NCI-H2227 (cell line): Measurements from ENCODE around the gene SPAG8.

Source experiments
- DNase-seq: peaks from one replicate; lab custom pipeline; 2025; ENCODE audit not compliant: unreplicated experiment; lab: John Stamatoyannopoulos, UW

Gene SPAG8

DNA sequence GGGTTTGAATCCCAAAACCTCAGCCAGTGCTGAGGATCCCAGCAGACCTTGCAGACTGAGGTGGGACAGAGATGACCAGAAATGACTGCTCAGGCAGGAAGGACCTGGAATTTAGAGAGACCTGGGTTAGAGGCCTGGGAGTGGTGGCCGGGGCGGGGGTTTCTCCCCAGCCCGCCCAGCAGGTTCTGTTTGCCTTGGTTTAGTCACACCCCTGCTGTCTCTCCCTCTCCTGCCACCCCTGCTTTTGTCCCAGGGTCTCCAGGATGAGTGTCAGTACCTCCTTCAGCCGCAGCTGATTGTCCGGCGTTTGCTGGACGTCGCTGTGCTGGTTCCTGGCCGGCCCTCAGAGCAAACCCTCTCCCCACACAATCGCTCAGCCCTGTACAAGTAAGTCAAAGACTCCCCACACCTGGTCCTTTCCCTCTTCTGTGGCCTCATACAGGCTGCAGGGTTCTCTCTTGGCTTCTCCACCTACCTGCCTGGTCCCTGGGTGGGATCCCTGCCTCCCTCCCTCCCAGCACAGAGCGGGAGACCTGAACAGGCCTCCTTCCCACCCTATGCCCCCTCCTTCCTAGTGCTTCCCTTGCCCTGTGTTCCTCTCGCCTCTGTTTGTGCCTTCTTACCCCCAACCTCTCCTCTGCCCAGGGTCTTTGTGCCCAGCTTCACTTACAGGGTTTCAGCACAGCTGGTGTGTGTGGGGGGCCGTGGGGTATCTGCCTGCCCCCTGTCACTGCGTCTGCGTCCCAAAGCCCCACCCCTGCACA is 29.0 kb upstream of the SPAG8 start:
- no peak for DNase-seq

DNA sequence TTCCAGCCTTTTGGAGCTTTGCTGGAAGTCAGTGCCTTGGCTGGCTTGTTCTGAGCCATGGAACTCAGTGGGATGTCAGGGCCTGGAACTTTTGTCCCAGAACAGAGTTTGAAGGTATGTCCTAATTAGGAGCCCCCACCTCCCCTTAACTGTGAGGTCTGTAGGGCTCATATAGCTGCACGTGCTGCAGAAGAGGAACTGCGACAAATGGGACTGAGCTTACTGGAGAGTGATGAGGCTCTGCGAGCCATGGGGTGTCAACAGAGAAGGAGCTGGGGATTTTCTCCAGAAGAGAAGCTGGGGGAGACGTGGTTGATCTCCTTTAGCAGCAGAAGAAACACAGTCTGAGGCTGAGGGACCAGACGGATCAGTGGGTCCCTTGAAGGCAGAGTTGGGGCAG is 27.9 kb upstream of the SPAG8 start:
- DNase-seq, result no peak

DNA sequence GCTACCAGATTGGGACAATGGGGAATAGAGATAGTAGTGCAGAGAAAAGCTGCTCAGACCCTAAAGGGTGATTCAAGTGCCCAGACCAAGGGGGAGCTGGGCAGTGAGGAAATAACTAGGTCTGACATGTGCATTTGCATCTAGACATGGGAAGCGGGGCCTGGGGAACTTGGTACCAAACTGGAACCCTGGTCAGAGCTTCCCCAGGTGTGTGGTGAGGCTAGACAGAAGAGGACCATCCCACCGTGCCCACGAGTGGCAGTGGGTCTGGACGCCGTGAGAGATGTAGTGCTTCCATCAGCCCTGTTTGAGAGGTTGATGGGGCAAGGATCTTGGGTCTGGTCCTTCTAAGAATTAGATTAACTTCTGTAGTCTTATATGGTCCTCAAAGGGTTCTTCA is 24.5 kb upstream of the SPAG8 start:
- no peak for DNase-seq

DNA sequence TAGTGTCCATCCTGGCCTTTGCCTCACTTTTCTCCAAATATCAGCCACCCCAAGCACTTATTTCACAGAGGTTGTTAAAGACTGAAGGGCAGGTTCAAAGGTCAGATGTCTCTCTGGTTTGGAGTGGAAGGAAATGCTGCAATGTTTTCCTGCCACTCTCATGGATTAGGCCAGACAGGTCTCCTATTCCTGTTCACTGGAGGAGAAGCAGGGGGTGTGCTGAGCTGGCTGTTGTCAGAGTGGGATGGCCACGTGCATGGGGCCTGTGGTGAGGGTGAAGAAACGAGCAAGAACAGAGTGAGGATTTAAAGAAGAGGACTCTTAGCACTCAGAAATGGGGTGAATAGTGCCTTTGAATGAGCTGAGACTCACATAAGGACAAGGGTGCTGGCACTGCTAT is 23.7 kb upstream of the SPAG8 start:
- DNase-seq, result no peak

DNA sequence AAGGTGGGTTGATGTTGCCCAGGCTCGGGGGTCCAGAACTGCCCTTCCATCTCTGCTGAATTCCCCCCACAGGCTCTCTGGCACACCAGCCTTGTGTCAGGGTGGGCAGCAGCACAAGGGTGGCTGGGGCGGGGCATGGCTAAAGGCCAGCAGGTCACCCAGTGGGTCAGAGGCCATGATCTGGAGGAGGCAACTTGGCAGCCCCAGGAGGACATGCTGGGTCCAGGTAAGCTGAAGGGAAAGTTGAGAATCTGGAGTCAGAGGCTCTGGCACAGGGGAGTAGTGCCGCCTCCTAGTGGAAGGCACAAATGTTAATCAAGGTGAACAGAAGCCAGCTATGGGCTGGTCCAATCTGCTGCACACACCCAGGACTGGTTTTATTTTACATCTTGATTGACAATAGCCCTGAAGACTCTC is 23.2 kb upstream of the SPAG8 start:
- no peak for DNase-seq

DNA sequence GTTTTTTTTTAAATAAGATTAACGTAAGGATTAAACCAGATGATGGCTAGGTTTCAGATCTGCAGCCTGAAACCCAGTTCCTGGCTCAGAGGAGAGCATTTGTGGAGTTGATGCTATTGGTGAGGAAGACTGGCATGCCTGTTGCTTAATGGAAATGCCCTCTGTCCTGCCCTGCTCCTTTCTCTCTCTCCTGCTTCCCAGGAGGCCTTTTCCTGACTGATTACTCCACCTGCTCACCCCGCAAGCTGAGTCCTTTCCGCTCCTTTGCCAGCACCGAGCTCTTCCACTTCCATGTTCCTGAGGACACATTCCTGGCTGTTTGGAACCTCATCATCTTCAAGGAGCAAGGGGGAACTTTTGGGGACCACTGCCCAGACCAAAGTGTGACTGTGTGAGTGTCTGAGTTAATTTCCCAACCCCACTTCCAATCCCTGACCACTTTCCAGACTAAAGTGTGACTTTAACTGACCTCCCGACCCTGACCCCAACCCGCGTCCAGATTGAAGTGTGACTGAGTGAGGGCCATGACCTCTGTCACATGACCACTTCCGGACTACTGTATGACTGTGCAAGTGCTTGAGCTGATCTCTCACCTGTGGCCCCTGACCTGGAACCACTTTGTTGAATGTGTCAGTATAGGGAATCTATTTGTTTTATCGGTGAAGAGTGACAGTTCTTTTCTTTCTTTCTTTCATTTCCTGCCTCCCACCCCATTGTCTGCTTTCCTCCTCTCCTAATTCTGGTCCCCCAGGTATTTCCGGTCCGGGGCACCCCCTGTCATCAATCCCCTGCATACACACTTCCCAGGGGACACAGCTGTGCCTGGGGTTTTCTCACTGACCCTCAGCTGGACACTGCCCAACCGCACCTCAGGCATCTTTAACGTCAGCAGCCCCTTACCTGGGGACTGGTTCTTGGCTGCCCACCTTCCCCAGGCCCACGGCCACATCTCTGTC is 22.5 kb upstream of the SPAG8 start:
- no peak for DNase-seq

DNA sequence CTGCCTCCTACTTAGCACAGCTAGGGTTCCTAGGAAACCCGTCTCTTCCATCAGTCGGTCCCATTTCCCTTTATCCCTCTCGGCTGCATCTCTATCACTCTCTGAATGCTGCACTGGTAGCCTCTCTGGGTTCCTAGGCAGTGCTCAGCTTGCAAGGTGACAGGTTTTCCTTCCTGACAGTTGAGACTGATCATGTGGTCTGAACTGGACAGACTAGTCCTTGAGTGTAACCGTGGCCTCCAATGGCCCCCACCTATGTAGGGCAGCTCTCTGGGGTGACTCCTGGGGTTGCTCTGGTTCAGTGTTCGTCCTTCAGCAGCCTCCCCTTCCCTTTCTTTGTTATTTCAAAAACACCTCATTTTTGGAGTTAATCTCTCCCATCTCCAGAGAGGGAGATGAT is 20.8 kb upstream of the SPAG8 start:
- no peak for DNase-seq

DNA sequence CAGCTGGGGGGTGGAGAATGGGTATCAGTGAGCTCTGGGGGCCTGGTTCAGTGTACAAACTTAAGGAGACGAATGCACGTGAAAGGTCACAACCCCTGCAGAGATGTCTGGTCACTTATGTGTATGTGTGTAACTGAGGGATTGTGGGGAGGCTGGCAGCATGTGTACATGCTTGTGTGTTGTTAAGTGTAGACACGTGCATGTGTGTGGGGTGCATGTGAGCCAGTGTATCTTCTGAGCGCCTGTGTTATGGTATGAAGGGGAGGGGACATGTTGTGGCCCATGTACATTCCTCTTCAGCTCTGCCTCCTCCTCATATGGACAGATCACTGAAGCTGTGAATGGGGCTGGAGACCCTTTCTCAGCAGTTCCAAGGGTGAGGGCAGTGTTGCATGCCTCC is 19.0 kb upstream of the SPAG8 start:
- DNase-seq, result no peak

DNA sequence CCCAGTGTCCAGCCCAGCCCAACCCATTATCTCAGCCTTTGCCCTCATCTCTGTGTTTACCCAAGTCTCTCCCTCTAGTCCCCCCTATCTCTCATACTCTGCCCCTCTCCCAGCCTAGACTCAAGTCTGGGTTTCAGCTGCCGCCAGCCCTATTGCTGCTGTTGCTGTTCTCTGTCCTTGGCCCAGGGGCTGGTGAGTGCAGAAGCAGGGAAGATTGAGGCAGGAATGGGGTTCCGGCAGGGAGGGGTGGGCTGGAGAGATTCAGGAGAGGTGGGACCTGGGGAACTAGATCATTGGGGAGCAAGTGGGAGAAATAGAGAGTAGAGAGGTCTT is 17.7 kb upstream of the SPAG8 start:
- DNase-seq, result peak; percentile 31

DNA sequence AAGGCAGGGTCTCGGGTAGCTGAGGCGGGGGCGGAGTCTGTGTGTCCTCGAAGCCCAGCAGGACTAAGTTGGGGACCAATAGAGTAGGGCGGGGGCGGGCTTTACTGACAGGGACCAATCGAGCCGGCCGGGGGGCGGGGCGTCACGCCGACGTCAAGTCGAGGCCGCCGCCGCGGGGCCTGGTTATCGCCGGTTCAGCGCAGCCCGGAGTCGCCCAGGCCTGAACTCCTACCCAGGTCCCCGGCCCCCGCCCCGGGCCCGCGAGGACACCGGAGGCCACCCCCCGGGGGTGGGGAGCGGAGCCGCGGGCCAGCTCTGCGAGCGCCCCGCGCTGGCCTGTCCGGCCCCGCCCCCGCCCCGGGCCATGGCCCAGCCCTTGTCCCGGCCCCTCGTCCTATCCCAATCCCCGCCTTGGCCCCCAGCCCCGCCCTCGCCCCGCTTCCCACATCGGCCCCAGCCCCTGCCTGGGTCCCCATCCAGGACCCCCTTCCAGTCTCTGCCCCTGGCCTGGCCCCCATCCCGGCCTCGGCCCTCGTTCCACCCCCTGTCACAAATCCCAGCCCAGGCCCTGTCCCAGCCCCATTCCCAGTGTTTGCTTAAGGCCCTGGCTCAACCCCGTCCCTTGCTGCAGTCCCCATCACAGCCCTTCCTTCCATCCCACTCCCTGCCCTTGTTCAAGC is 17.2 kb upstream of the SPAG8 start, which contains the start of gene TMEM8B:
TSS of gene TMEM8B (plus strand) at position 145 of the 680 bp plus-strand sequence. CDS start at position 365, 220 bp downstream.
- peak; percentile 90 for DNase-seq

DNA sequence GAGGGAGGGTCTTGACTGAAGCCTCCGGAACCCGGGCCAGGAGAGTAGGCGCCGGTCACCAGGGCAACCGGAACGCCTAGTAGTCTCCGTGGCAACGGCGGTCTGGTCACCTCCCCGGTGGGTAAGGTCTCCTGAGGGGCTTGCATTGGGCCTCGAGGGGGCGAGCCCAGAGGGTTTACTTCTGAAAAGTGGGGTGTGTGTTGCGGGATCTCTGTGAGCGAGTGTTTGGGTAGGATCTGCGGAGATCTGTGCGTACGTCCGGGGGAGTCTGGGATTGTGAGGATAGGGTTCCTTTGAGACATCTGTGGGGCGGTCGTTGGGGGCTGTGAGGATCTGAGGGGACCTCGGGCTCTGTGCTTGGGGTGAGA is 16.6 kb upstream of the SPAG8 start, which contains the start of gene FAM221B:
TSS of gene FAM221B (minus strand) at position 17 of the 368 bp plus-strand sequence. CDS start 2,571 bp downstream, outside the sequence.
- peak; percentile 43 for DNase-seq

DNA sequence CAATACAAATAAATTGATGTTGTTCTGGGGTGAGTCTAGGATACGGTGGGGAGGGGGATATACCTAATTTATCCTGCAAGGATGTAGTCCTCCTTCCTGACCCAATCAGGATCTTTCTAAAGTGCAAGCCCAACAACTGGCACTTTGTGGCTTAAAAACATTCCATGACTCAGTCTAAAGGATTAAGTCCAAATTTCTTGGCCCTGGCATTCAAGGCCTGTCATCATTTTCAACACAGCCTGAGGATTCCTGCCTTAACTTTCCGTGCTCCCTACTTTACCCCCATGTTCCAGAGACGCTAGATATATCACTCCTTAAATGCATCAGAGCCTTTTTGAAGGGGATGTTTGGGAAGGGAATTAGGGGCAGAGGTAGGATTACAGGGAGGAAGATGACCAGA is 15.4 kb upstream of the SPAG8 start:
- no peak for DNase-seq

DNA sequence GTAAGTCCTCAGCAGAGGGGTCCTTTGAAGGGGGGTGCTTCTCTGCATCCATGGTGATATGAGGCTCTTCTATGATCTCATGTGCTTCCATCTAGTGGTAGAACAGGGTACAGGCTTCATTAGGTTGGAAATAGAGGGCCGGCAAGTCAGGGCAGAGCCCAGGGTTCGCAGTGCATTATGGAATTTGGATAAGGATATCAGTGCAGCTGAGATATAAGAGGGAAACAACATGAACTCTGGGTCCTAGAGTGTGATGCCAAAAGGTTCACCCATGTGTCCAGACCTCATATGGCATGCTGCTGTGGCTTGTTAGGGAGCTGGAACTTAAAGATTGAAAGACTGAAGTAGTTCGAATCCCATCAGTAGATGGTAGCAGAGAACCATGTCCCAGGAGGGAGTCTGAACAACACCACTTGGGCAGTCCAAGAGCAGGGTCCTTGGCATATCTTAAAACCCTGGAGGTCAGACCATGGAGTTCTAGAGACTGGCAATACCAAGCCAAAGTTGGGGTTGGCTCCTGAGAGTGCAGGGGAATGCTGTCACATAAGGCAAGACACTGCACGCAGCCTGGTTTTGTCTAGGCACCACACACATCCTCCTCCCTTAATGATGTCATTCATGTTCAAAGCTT is 14.1 kb upstream of the SPAG8 start:
- peak; percentile 55 for DNase-seq

DNA sequence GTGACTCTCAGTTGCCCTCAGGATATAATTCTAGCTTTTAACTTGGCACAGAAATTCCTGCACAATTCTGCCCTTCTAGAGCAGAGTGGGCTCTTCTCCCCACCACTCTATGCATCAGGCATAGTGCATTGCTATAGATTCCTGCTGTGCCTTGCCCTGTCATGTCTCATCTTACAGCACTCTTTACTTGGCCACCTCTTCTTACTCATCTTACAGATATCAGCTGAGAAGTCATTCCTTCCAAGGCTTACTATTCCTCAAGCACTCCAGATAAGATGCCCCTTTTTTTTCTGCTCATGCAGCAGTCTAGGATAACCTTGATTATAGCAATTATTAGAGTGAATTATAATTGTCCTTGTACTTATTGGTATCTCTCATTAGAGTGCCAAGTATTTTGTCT is 10.9 kb upstream of the SPAG8 start:
- DNase-seq, result no peak

DNA sequence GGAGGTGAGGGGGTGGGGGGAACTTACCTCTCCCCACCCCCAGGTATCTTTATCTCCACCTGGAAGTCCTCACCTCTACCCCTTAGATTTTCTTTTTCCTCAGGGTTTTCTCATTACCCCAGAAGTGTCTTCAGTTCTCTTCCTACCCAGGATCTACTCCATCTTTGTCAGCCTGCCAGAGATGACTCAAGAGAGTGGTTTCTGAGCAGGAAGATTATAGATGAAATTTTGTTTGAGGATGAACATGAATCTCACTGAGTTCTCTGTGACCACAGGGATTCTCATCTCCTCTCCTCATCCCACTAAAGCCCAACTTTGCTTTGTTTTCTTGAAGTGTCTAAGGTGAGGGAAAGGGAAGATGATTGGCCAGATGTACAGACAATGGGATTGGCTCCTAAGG is 8.0 kb upstream of the SPAG8 start:
- DNase-seq, result no peak

DNA sequence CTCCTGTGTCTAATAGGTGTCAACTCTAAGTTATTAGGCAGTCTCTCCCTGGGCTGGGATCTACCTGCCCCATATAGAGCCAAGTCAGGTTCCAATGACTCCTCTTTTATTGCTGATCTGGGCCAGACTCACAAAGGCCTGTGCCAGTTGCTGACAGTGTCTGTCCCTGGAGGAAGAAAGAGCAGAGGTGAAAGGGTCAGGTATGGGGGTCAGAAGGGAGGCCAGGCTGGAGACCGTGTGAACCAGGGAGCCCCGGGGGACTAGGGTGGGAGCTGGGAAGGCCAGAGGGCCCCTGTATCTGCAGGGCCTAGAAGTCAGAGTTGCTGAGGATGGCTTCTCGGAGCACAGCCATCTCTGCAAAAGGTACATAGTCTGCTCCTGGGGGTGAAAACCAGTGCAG is 6.3 kb upstream of the SPAG8 start:
- DNase-seq, result no peak

DNA sequence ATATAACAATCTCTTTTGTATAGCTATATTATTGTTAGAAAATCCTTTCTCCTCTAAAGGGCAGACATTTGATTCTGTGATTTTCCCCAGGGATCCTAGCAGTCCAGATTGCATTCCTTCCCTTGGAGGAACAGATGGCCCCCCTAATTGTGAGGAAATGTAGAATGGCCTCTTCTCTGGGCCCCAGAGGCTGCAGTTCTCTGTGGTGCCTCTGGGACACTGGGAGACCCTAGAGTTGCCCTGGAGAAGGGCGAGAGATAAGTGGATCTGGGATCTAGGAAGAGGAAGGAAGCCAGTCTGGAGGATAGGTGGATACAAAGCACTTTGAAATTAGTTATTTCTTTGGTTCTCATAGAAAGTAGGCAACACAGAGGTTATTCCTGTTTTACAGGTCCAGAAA is 4.6 kb upstream of the SPAG8 start:
- no peak for DNase-seq

DNA sequence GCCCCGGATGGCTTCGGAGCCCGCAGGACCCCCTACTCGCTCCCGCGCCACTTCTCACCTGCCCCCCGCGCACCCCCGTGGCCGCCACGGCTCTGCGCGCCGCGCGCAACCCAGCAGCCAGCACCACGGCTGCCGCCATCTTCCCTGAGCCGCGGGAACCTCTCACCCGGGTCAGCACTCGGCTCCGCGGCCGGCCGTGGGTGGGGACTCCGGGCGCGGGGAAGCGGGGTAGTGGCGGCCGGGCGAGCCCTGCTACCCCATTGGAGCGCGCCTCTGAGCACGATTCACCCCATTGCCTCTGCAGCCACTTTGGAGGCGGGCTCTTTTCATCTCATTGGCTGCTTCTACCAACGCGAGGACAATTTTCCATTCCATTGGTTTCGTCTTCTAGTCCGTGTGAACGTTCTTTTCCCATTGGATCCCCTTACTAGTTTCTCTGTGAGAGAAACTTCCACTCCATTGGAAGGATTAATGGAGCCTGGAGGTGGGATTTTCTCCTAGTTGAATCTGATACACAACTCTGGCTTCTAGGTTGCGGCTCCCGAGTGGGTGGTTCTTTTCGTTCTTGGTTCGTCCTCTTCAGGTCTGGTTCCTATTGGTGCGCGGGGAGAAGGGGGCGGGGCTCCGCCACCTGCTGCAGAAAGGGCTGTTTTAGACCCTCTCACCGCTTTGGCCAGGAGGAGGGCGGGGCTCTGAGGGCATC is 2.9 kb upstream of the SPAG8 start, which contains the start of gene HINT2:
TSS of gene HINT2 (minus strand) at position 202 of the 703 bp plus-strand sequence. CDS start at position 139, 63 bp downstream.
- DNase-seq, result peak; percentile 96

DNA sequence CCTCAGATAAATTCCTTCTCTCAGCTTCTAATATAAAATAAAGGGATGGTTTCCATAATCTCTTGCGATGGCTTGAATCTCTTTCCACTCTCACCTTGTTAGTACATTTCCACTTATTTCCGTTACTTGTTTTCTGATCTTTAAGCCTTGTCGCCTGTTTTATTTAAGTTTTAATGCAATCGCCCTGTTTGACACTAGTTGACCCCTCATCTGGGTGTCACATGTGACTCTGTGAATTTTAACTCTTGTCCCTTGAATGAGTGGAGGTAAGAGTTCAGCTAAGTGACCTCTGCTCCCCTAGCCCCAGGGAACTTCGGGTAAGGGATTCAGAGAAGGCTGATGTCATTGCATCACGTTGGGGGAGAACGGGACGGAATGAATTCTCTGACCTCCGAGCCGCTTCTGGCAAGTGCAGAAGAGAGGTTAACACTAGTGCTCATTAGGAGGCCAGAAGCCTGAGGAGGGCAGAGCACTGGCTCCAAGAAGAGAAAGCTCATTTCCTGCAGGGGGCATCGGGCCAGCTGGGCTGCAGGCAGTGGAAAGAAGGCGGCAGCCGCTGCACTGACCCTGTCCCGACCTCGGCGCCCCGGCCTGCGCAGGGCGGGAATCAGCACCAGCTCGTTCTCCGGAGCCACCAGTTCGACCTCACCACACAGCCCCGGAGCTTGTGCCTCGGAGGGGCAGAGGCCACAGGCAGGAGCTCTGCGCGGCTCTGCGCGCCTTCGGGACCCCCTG is 2.2 kb upstream of the SPAG8 start:
- peak; percentile 37 for DNase-seq
